DOHH2 (cell line): Measurements from ENCODE around the gene TMEM167A.

Experiments
- H3F3A ChIP-seq: fragments of 200-600 bp; sonication (generic), shearing (Covaris generic); 2 replicates; pipeline ENCODE4 v1.6.0; 2016; ENCODE audit warnings: antibody characterized with exemption, mild to moderate bottlenecking; ENCODE audit not compliant: control insufficient read depth, insufficient read depth
- H3K27ac ChIP-seq: fragments of 200-600 bp; sonication (generic); 2 replicates; pipeline ENCODE4 v1.5.1; 2014; ENCODE audit warnings: low read depth, mild to moderate bottlenecking, low read length, moderate library complexity
- H3K27me3 ChIP-seq: fragments of 200-600 bp; sonication (generic); 2 replicates; pipeline ENCODE4 v1.6.1; 2014; ENCODE audit warnings: mild to moderate bottlenecking, low read length, mixed read lengths; ENCODE audit not compliant: control insufficient read depth
- H3K36me3 ChIP-seq: fragments of 200-600 bp; sonication (generic); 2 replicates; pipeline ENCODE4 v1.6.1; 2014; ENCODE audit warnings: mild to moderate bottlenecking, low read length, moderate library complexity, mixed read lengths; ENCODE audit not compliant: control insufficient read depth
- H3K4me1 ChIP-seq: fragments of 200-600 bp; sonication (generic); 2 replicates; pipeline ENCODE4 v1.6.1; 2014; ENCODE audit warnings: mild to moderate bottlenecking, low read length, mixed read lengths; ENCODE audit not compliant: control insufficient read depth
- H3K4me2 ChIP-seq: fragments of 200-600 bp; sonication (generic); 2 replicates; pipeline ENCODE4 v1.6.0; 2014; ENCODE audit warnings: mild to moderate bottlenecking, low read length, moderate library complexity
- H3K4me3 ChIP-seq: fragments of 200-600 bp; sonication (generic); 2 replicates; pipeline ENCODE4 v1.5.1; 2014; ENCODE audit warnings: mild to moderate bottlenecking, low read length, mixed read lengths
- H3K79me2 ChIP-seq: fragments of 200-600 bp; sonication (generic); 2 replicates; pipeline ENCODE4 v1.6.1; 2014; ENCODE audit warnings: mild to moderate bottlenecking, low read length, mixed read lengths; ENCODE audit not compliant: control insufficient read depth
- H3K9me2 ChIP-seq: fragments of 200-600 bp; sonication (generic); replicated peaks from 2 replicates; pipeline ENCODE4 v1.6.1; 2014; ENCODE audit warnings: mild to moderate bottlenecking, low read length, mixed read lengths; ENCODE audit not compliant: control insufficient read depth
- H3K9me3 ChIP-seq: fragments of 200-600 bp; sonication (generic); 2 replicates; pipeline ENCODE4 v1.6.1; 2014; ENCODE audit warnings: antibody characterized with exemption, low read length, mixed read lengths; ENCODE audit not compliant: control insufficient read depth, insufficient read depth
- H4K20me1 ChIP-seq: fragments of 200-600 bp; sonication (generic); 2 replicates; pipeline ENCODE4 v1.6.0; 2014; ENCODE audit warnings: low read depth, mild to moderate bottlenecking, antibody characterized with exemption, low read length, moderate library complexity; ENCODE audit not compliant: control insufficient read depth, insufficient read depth
- EZH2phosphoT487 ChIP-seq: fragments of 200-600 bp; sonication (generic); IDR thresholded peaks from 2 replicates; pipeline ENCODE4 v1.6.1; 2017; ENCODE audit warnings: borderline replicate concordance, mild to moderate bottlenecking, antibody characterized with exemption, low read length, moderate library complexity, mixed read lengths
- TF ChIP-seq, protein P1 (sequence below): fragments of 200-600 bp; sonication (generic); IDR thresholded peaks from one replicate; pipeline ENCODE4 v1.5.1; 2014; ENCODE audit warnings: antibody characterized with exemption, mild to moderate bottlenecking, low read depth, low read length; ENCODE audit not compliant: poor library complexity, severe bottlenecking

The TMEM167A gene

DNA sequence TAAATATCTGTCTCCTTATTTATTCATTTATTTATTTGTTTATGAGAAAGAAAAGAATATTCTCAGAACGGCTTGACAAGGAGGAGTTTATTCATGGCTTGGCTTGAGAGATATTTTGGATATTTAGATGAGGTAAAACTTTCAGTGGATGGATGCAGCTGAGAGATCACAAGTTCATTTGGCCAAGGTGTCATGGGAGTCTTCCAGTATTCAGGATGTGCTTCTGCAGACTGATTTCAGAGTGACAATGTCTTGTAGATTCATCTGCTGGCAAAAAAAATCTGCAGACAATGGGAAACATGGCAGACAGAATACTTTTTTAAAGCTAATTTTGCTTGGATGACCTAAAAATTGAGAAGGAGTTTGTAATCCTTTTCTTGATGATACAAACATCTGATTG is 38.6 kb upstream of the TMEM167A start:
- Histone ChIP-seq H3K4me2 (no peak overlapping the region), H3K4me3 (no peak overlapping the region), H4K20me1 (no peaks in the 10 kb centered on the region), H3K4me1 (no peaks in the 10 kb centered on the region), H3K27me3 (no peaks in the 10 kb centered on the region), H3F3A (no peaks in the 10 kb centered on the region), H3K27ac (no peak overlapping the region), H3K9me3 (peaks cover 6% of the 10 kb centered on the region; the same call in 1 of the 2 replicates), H3K79me2 (no peaks in the 10 kb centered on the region), H3K36me3 (peaks cover 13% of the 10 kb centered on the region), H3K9me2 (no peaks in the 10 kb centered on the region)
- TF ChIP-seq, protein P1, sequence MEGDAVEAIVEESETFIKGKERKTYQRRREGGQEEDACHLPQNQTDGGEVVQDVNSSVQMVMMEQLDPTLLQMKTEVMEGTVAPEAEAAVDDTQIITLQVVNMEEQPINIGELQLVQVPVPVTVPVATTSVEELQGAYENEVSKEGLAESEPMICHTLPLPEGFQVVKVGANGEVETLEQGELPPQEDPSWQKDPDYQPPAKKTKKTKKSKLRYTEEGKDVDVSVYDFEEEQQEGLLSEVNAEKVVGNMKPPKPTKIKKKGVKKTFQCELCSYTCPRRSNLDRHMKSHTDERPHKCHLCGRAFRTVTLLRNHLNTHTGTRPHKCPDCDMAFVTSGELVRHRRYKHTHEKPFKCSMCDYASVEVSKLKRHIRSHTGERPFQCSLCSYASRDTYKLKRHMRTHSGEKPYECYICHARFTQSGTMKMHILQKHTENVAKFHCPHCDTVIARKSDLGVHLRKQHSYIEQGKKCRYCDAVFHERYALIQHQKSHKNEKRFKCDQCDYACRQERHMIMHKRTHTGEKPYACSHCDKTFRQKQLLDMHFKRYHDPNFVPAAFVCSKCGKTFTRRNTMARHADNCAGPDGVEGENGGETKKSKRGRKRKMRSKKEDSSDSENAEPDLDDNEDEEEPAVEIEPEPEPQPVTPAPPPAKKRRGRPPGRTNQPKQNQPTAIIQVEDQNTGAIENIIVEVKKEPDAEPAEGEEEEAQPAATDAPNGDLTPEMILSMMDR: no peak
- TF ChIP-seq EZH2phosphoT487: no peak

DNA sequence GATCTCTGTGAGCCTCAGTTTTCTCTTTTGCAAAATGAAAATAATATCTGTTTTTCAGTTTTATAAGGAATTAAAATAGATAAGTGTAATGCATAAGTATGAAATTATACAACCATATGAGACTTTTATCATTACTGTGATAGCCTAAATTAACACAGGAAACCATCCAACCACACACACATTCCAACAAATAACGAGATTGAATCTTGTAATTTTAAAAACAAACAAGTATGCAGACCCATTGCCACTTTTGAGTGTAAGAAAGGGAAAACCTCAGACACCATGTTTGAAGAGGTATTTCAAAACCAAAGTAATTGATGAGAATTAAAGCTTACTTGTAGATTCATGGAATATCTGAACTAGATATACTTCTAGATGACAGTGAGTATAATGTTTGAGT is 32.2 kb upstream of the TMEM167A start:
- TF ChIP-seq, protein P1: no peak
- no peak for TF ChIP-seq EZH2phosphoT487
- Histone ChIP-seq H3K27me3 (no peaks in the 10 kb centered on the region), H3K4me2 (no peak overlapping the region), H3K9me2 (no peaks in the 10 kb centered on the region), H3K36me3 (peaks cover 10% of the 10 kb centered on the region), H3K9me3 (peaks cover 2% of the 10 kb centered on the region; the same call in 1 of the 2 replicates), H3F3A (no peaks in the 10 kb centered on the region), H3K79me2 (no peaks in the 10 kb centered on the region), H3K4me3 (no peak overlapping the region), H4K20me1 (no peaks in the 10 kb centered on the region), H3K4me1 (no peaks in the 10 kb centered on the region), H3K27ac (no peak overlapping the region)

DNA sequence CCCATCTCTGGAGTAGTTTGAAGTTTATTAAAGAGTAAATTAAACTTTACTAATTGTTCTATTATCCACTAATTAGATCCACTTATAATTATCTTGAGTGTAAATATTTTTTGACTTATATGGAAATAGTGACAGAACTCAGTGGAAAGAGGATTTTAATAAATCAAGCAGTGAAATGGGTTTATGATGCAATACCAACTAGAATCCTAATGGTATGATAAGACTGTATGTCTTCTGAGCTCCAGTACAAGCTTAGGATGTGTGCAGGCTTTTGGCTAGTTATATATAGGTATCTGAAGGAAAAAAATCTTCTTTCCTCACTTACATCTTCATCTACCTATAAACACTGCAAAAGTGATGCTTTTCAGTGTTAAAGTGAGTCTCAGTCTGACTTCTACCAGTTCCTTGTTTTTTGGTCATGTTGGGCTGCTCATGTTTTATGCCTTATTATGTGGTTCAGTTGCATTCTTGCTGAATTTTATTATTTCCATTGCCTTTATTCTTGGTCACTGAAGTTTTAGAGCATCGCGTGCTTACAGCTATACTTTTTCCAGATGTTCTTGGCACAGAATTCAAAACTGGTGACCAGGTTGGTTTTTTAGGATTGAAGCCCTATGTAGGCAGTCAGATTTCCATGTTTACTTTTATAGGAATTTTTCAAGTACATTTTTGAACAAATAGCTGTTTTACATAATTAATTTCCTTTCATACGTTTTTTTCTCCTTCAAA is 30.7 kb upstream of the TMEM167A start:
- TF ChIP-seq EZH2phosphoT487: no peak
- TF ChIP-seq, protein P1: no peak
- Histone ChIP-seq H3K27me3 (no peaks in the 10 kb centered on the region), H3K27ac (no peak overlapping the region), H3K9me2 (no peaks in the 10 kb centered on the region), H3K4me3 (no peak overlapping the region), H4K20me1 (no peaks in the 10 kb centered on the region), H3K36me3 (peaks cover 5% of the 10 kb centered on the region), H3K4me2 (no peak overlapping the region), H3K4me1 (no peaks in the 10 kb centered on the region), H3F3A (no peaks in the 10 kb centered on the region), H3K9me3 (no peaks in the 10 kb centered on the region), H3K79me2 (peaks cover 2% of the 10 kb centered on the region; the same call in 1 of the 2 replicates)
